Muscle of leg (tissue), 11 donors: ENCODE data around the gene KCNQ2. TPM values are rescaled to one million over a fixed set of nuclear protein-coding genes. Genes with fewer than 3 reads are reported as not detected.
A peak's percentile ranks its signal among the peaks of the same experiment; 100 is the strongest.

ENCODE experiments used
- DNase-seq: peaks from one replicate; pipeline ENCODE4 v3.0.0; 2013
- H3K27ac ChIP-seq: one replicate; pipeline ENCODE4 v1.5.1; 2013; ENCODE audit warnings: mild to moderate bottlenecking, low read length, control low read depth
- H3K27me3 ChIP-seq: one replicate; pipeline ENCODE4 v1.6.1; 2013; ENCODE audit warnings: low read length; ENCODE audit not compliant: control insufficient read depth, insufficient read depth
- H3K36me3 ChIP-seq: one replicate; pipeline ENCODE4 v1.6.1; 2013; ENCODE audit warnings: low read length; ENCODE audit not compliant: control insufficient read depth, insufficient read depth
- H3K4me1 ChIP-seq: one replicate; pipeline ENCODE4 v1.6.1; 2013; ENCODE audit warnings: low read length; ENCODE audit not compliant: control insufficient read depth, insufficient read depth
- H3K4me3 ChIP-seq: one replicate; pipeline ENCODE4 v1.5.1; 2013; ENCODE audit warnings: low read length, control low read depth
- H3K9me3 ChIP-seq: replicated peaks from 2 replicates; pipeline ENCODE4 v1.6.1; 2013; ENCODE audit warnings: low read depth, low read length; ENCODE audit not compliant: control insufficient read depth
- WGBS: methylation state at CpG from one replicate; pipeline ENCODE4 v1.1.5; 2013; ENCODE audit warnings: missing lambda C conversion rate; ENCODE audit not compliant: insufficient coverage; 5-methylcytosine and 5-hydroxymethylcytosine counted together
- polyA plus RNA-seq, 8 donors: library from polyadenylated mRNA; unstranded; fragments of 120-200 nt; gene quantifications; one replicate each; pipeline versions ENCODE4 v1.2.1 to v1.2.3, GENCODE V29; 2013; ENCODE audit warnings: inconsistent platforms in 1 of 8, low replicate concordance in 1 of 8; ENCODE audit not compliant: insufficient read length in 8 of 8, insufficient read depth in 1 of 8
- total RNA-seq: library from RNA; stranded (reverse); fragments of 120-200 nt; gene quantifications from one replicate; pipeline ENCODE4 v1.2.4, GENCODE V29; 2013

Gene KCNQ2
- total and polyA plus RNA-seq, 9 donors, result 2.9 to 11.5 (median 6.7) TPM

GRCh38 chr20:63502671-63503172, 30.3 kb upstream of the KCNQ2 start:
- peaks cover 36% of the 10 kb centered on the region for H3K27me3 ChIP-seq
- DNase-seq, result no peak
- H3K9me3 ChIP-seq, result peaks cover 20% of the 10 kb centered on the region
- H3K36me3 ChIP-seq, result no peaks in the 10 kb centered on the region
- H3K4me3 ChIP-seq, result no peak overlapping the region
- 35% methylated on average over 14 of the region's 15 CpGs for WGBS
- H3K4me1 ChIP-seq, result peaks cover 46% of the 10 kb centered on the region
- peak overlapping the region; percentile 74 for H3K27ac ChIP-seq

- H3K4me1 ChIP-seq, result peaks cover 52% of the 10 kb centered on the region
- no peak overlapping the region for H3K4me3 ChIP-seq
- DNase-seq, result peak; percentile 82
- no peaks in the 10 kb centered on the region for H3K36me3 ChIP-seq
- 13% methylated on average over 21 of the region's 26 CpGs for WGBS
- peaks cover 15% of the 10 kb centered on the region for H3K9me3 ChIP-seq
- peaks cover 42% of the 10 kb centered on the region for H3K27me3 ChIP-seq
- peak overlapping the region; percentile 90 for H3K27ac ChIP-seq
These were observed 29.6 kb upstream of the KCNQ2 start for GRCh38 chr20:63501818-63502670.

DNA sequence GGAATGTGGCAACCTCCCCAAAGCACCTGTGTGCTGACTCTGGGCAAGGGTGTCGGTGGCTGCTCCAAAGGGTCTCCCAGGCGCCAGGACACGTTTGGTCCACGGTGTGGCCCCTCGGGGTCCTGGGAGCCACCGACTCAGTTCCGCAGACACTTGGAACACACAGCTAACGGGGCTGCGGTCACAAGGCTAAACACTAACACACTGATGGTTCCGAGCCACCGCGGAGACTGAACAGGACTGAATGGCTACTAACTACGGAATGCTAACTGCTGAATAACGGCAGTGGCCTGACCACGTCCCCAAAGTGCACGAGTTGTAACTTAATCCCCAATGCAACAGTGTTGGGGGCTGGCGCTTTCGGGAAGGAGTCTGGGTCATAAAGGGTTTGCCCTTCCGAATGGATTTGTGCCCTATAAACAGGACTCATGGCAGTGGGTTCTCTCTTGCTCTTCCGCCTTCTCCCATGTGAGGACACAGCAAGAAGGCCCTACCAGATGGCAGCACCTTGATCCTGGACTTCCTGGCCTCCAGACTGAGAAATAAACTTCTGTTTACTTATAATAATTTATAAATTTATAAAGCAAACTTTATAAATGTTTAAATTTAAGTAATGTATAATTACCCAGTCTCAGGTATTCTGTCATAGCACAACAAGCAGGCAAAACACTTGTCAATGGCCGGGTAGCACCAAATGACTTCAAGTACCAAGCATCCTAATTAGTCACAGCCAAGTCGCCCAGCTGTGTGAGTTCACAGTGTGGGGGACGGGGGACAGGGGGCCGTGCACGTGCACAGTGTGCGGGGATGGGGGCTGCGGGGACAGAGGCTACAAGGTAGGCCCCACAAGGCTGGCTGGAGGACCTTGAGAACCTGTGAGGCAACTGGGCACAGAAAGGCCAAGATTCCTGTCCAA, 28.7 kb upstream of the KCNQ2 start:
- Histone ChIP-seq H3K27me3 (peaks cover 50% of the 10 kb centered on the region), H3K9me3 (peaks cover 14% of the 10 kb centered on the region), H3K4me1 (peaks cover 61% of the 10 kb centered on the region), H3K36me3 (no peaks in the 10 kb centered on the region), H3K4me3 (no peak overlapping the region), H3K27ac (peak overlapping the region; percentile 90)
- WGBS, result 69% methylated on average over 25 of the region's 27 CpGs
- no peak for DNase-seq

DNA sequence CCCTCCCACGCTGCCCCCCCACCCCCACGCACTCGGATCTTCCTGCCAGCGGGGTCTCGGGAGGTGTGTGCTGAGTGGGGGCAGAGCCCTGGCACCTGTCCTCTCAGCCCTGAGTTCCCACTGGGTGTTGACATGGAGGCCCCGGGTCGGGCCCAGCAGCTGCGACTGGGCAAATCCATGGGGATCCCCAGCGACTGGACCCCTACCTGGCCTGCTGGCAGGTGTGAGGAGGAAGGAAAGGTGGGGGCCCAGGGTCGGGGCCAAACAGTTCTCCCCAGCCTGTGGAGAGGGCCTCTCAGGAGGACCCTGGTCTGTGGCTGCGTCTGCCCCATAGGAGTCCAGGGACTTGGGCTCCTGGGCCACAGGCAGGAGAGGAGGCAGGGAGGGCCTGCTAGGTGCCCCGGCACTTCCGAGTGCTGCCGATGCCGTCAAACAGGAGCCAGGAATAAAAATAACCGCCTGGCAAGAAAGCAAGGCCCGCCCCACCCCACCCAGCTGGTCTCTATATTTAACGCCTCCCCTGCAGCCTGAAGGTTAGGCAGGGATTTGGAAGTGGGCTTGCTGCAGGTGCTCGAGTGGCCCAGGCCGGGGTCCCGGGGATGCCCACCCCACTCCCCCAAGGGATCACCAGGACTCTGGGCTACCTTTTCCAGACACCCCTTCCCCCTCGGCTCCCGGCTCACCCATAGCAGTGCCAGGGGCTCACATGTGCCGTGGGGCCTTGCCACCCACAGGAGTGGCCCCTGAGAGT, 27.9 kb upstream of the KCNQ2 start:
- H3K27ac ChIP-seq, result peak overlapping the region; percentile 95
- peaks cover 53% of the 10 kb centered on the region for H3K27me3 ChIP-seq
- no peak for DNase-seq
- H3K4me3 ChIP-seq, result no peak overlapping the region
- H3K9me3 ChIP-seq, result peaks cover 9% of the 10 kb centered on the region
- no peaks in the 10 kb centered on the region for H3K36me3 ChIP-seq
- peaks cover 66% of the 10 kb centered on the region for H3K4me1 ChIP-seq
- WGBS, result 62% methylated on average over 15 of the region's 24 CpGs

GRCh38 chr20:63499338-63499969, 27.0 kb upstream of the KCNQ2 start:
- WGBS, result 3% methylated on average over 47 of the region's 48 CpGs
- Histone ChIP-seq H3K36me3 (peaks cover 4% of the 10 kb centered on the region), H3K4me1 (peaks cover 66% of the 10 kb centered on the region), H3K27me3 (peaks cover 53% of the 10 kb centered on the region), H3K27ac (peak overlapping the region; percentile 95), H3K9me3 (peaks cover under 1% of the 10 kb centered on the region), H3K4me3 (peak overlapping the region; percentile 32)
- DNase-seq, result no peak

DNA sequence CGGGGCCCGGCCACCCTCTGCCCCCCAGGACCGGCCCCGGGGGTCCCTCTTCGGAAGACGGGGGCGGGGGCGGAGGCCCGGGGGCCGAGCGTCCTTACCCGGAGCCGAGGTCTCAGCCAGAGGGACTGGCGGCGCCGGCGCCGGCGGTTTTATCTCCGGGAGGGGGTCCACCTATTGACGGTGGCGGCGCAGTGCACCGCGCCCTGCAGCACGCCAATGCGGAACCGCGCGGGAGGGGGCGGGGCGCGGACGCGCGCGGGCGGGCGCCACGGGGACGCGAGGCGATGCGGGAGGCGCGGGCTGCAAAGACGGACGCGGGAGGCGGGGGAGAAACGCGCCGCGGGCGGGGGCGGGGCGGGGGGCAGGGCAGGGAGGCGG, 26.5 kb upstream of the KCNQ2 start, which contains the start of gene EEF1A2:
Gene EEF1A2 (minus strand): TSS at position 124 of the 378 bp plus-strand sequence. CDS start 1,320 bp downstream, outside the sequence.
- Histone ChIP-seq H3K27ac (peak within 1 kb of the TSS; percentile 95), H3K27me3 (peaks cover 53% of the 10 kb centered on the region), H3K36me3 (peaks cover 9% of the 10 kb centered on the region), H3K4me1 (peaks cover 66% of the 10 kb centered on the region), H3K4me3 (peak within 1 kb of the TSS; percentile 55), H3K9me3 (no peaks in the 10 kb centered on the region)
- no peak for DNase-seq
- WGBS, result 0% methylated on average over 36 of the region's 58 CpGs

- peaks cover 13% of the 10 kb centered on the region for H3K36me3 ChIP-seq
- 9% methylated on average over 37 of the region's 60 CpGs for WGBS
- peaks cover 61% of the 10 kb centered on the region for H3K4me1 ChIP-seq
- H3K27me3 ChIP-seq, result peaks cover 58% of the 10 kb centered on the region
- no peaks in the 10 kb centered on the region for H3K9me3 ChIP-seq
- no peak for DNase-seq
- peak overlapping the region; percentile 55 for H3K4me3 ChIP-seq
- H3K27ac ChIP-seq, result peak overlapping the region; percentile 82
These were observed 25.8 kb upstream of the KCNQ2 start for GRCh38 chr20:63497946-63498935.

DNA sequence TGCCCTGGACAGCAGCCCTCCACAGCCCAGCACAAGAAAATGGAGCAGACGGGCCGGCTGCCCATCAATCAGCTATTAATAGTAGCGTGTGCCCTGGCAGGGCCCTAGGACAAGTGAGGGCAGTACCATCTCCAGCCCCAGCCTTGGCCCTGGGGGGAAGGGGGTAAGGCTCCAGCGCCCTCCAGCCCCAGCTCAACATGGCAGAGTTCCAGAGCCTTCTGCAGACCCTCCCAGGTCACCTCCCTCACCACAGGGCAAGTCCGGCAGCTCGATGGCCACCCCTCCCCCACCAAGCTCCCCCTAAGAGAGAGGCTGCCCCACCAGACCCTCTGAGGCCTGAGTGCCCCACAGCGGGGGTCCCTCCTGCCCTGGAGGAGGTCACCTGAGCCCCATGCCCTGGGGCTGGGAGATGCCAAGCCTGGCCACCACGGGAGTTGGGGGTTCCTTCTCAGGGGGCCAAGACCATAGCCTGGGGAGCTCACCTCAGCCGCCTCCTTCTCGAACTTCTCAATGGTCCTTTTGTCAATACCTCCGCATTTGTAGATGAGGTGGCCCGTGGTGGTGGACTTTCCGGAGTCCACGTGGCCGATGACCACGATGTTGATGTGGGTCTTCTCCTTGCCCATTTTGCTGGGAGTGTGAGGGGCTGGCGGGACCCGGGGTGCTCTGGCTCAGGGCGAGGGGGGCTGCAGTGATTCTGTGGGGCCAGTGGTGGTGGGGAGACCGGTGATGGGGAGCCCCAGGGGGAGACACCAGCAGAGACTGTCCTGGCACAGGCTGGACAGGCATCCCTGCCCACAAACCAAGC, 24.9 kb upstream of the KCNQ2 start:
- no peak for DNase-seq

More for the DNA sequence above, 24.9 kb upstream of the KCNQ2 start:
- H3K4me3 ChIP-seq, result peak overlapping the region; percentile 55
- H3K9me3 ChIP-seq, result no peaks in the 10 kb centered on the region
- H3K27ac ChIP-seq, result peak overlapping the region; percentile 82
- H3K27me3 ChIP-seq, result peaks cover 60% of the 10 kb centered on the region
- peaks cover 21% of the 10 kb centered on the region for H3K36me3 ChIP-seq
- 73% methylated on average over 11 of the region's 20 CpGs for WGBS
- H3K4me1 ChIP-seq, result peaks cover 54% of the 10 kb centered on the region
